ENCODE results near the gene MYOZ3.

MYOZ3 gene

GRCh38 chr5:150627731-150628545, 33.1 kb upstream of the MYOZ3 start:
- no peak for DNase-seq

GRCh38 chr5:150628936-150629485, 32.0 kb upstream of the MYOZ3 start:
- no peak for DNase-seq

GRCh38 chr5:150630016-150630415, 31.0 kb upstream of the MYOZ3 start:
- DNase-seq, result no peak

DNA sequence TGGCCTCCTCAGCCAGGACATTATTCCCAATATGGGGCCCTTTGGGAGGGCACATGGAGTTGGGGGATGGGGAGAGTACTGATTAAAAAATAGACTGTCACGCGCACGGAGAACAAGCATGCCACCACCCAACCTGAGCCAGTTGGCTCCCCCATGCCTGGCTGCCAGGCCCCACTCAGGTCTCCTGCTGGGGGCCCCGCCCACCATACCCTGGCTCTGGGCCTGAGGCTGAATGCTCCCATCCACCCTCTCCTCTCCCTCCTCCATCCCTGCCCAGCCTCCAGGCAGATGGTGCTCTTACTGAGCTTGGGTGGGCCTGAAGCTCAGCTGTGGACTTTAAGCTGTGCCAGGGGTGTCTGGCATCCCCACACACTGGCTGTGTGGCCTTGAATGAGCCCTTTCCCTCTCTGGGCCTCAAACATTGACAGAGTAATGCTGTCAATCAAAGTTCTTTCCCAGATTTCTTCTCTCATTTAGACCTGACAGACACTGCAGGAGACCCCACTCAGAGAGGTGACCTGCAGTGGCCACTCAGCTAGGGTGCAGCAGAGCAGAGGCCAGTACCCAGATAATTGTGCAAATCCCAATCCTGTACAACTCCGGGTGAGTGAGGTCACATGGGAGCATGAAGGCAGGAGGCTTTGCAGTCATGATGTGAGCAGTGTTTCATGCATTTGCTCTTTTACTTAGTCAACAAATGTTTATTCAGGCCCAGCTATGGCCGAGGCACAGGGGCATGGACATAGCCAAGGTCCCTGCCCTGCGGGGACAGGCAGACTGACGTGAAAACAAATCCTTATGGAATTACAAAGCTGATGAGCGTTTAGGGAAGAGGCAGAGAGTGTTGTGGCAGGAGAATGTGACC, 30.4 kb upstream of the MYOZ3 start:
- no peak for DNase-seq

- DNase-seq, result no peak
Measured at GRCh38 chr5:150631326-150631701, 29.7 kb upstream of the MYOZ3 start.

- DNase-seq, result no peak
Measured at GRCh38 chr5:150632305-150633160, 28.5 kb upstream of the MYOZ3 start.

GRCh38 chr5:150633429-150633828, 27.6 kb upstream of the MYOZ3 start:
- DNase-seq, result no peak

DNA sequence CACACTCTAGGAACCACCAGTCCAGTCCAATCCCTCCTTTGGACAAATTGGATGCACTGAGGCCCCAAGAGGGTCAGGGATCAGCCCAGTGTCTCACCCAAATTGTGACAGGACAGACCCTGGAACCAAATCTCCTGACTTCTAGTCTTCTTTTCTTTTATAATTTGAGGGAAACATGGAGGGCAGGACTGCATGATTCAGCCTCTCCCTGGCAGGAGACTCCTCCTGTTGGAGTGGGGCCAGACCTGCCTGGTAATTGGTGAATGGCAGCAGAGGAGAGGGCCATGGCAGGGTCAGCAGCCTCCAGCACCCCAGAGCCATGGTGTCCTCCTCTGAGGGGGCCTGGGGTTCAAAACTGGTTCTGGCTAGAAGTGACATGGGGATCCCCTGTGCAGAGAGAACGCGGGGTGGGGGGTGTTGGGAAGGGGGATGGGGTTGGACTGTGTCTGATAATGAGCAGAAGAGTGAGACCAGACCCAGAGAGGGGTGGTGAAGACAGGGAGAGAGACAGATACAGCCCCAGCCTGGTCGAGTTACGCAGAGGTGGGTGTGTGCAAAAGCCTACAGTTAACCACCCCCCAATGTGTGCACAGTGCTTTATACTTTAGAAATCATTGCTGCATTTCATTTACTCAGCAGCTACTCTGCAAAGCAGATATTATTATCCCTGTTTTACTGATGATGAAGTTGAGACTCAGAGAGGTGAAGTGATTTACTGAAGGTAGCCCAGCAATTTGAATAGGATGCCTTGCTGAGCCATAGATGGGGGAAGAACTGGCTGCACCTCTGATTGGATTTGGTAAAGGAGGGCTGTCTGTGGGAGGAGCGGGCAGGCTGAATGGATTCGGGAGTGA, 24.4 kb upstream of the MYOZ3 start:
- DNase-seq, result no peak

- no peak for DNase-seq
Measured at GRCh38 chr5:150637245-150638052, 23.6 kb upstream of the MYOZ3 start.

DNA sequence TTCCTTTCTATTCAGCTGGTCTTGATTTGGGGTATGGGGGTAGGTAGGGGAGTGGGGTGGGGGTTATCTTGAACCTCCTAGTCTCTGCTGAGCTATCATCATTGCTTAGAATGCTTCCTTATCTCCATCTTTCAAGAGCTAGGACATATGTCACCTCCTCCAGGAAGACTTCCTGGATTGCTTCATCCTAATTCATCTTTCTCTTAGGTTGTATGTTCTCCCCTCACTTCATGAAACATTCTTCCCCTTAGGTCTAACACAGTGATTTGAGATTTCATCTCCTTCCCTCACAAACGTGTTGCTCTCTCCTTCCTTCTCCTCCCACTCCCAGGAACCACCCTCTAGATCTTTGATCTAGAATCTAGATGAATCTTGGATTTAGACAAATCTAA, 23.0 kb upstream of the MYOZ3 start:
- no peak for DNase-seq

GRCh38 chr5:150638488-150639376, 22.3 kb upstream of the MYOZ3 start:
- DNase-seq, result no peak

DNA sequence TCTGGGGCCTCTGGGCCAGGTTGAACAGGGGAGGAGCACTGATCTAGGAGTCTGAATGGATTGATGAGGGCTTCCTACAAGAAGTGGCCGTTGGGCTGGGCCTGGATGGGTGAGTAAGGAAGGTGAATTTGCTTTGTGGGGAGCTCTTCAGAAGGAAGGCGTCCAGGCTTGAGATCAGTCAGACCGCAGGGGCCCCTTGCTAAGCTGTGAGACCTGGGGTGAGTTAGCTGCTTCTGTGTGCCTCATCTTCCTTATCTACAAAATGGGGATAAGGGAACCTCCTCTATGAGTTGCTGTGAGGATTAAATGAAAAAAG, 21.7 kb upstream of the MYOZ3 start:
- DNase-seq, result no peak

DNA sequence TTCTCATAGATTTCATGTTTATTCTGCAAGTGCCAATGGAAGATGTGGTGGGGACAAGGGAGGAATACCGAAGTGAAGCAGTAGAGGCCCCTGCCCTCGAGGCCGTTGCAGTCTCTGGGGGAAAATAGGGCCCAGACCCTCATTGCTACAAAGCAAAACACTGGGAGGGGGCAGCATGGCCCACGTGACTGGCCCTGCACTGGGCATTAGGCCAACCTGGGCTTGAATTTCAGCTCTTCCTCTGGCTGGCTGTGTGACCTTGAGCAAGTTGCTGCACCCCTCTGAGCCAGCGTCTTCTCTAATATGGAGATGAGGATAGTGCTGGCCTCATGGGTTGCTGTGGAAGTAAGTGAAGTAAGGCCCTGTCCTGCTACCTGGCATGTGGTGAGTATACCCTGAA, 21.3 kb upstream of the MYOZ3 start:
- no peak for DNase-seq

DNA sequence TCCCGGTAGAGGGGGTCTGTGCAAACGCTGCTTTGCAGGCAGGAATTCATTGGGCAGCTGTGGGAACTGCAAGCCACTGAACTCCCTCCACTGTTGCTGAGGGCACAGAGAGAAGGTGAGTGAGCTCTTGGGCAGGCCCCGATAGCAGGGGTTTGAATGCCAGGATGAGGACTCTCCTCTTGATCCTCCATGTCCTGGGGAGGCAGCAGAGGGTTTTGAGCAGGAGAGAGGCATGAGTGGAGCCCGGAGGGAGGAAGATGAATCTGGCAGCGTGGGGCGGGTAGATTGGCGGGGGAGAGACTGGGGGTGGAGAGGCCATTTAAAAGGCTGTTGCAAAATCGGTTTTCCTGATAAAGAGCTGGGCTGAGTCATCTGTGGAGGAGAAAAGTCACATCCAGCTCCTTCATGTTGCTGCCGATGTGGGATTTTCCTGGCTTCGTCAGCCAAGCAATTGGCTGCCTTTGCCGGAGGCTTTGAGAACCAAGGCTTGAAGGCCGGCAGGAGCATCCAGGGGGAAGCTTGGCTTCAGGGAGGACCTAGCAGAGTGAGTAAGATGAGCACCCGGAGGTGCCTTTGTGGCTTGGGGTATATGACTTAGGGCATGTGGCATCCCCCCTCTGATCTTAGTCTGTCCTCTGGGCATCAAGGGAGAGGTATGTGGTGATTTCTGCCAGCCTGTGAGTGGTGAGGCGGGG, 20.6 kb upstream of the MYOZ3 start, which contains the start of gene SYNPO:
TSS of gene SYNPO (plus strand) at position 350 of the 695 bp plus-strand sequence. CDS start 7,616 bp downstream, outside the sequence.
- DNase-seq, result no peak

DNA sequence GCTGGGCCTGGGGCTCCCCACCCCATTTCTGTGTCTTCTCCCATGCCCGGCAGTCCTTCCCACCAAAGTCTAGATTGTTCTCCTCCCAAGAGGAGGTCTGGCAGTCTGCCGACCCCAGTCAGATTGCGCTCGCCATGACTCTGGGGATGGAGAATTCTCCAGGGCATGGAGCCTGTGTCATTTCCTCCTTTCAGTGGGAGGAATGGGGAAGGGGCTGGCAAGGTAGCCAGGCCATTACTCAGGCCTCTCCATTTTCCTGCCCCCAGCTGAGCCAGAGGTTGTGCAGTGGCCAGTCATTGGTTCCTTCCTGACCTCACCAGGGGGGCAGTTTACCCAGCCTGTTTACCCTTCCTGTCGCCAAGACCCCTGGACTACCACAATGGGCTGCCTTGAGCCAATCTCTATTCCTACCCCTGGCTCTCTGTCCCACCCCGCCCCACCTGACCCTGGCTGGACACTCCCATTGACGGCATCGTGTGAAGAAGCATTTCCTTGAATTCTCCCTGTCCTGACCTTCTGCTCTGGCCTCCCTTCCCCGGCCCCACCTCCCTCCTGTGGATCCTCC, 20.0 kb upstream of the MYOZ3 start:
- DNase-seq, result no peak

DNA sequence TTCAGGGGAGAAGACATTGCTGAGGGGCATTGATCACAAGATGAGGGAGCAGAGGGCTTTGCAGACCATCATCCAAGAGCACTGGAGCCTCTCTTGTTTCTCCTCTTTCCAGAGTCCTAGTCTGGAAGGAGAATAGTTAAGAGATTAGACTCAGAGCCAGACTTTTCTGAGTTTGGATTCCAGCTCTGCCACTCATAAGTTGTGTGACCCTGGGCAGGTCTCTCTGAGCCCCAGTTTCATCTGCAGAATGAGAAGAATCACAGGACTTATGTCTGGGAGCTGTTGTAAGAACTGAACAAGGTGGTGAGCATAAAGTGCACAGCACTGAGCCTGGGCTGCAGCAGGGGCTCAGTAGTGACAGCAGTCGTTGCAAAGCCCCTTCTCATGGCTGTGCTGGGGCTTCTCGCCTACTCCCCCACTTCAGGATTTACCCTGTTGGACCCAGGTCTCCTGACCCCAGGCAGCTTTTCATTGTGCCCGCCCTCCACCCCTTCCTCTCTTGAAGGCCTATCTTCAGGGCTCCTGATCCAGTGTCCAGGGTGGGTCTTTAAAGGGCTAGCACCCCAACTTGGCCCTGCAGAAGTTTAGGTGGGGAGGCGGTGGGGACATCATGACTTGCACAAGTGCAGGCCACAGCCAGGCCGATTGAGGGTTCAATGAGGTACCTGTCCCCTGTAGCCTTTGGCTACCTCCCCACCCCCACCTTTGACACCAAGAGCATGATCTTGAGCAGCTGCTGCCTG, 19.1 kb upstream of the MYOZ3 start:
- no peak for DNase-seq

DNA sequence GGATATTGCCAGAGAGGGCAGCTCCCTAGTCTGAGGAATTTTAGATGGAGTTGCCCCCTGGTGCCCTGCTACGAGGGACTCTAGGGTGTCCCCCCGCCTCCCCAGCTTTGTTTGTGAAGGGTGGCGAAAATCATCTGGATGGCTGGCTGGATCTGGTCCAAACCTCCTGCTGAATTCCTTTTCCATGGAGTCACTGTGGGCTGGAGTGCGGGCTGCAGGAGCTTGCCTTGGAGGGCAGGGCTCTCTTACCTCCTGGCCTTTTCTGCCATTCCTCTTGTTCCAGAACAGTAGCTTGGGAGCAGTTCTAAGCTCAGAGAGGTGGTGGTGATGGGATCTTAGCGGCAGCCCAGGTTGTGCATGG, 18.5 kb upstream of the MYOZ3 start:
- DNase-seq, result no peak

- DNase-seq, result no peak
Measured at GRCh38 chr5:150642991-150643710, 17.9 kb upstream of the MYOZ3 start.

Measured in CD4-positive, alpha-beta T cell treated with Interleukin-12 subunit alpha and Interleukin-12 subunit beta, for 1 hour (primary cell).